ENCODE results near the gene STRN3.
"Not testable (repeated sequence)": the region's sequence is repeated elsewhere in the genome, so short reads cannot be mapped to it uniquely, and the experiment has no call there.

- TF ChIP-seq POLR2AphosphoS5, CTCF, POLR2A, EP300 (IDR thresholded peaks at IDR 0.05): not testable (repeated sequence)
Observed at GRCh38 chr14:30933937-30934336, 92.2 kb downstream of the STRN3 start.
